KOPT-K1 (cell line): ENCODE data around the gene SPG7.
A peak's percentile ranks its signal among the peaks of the same experiment; 100 is the strongest.

Experiments
- H3K27ac ChIP-seq: fragments of 200-600 bp; sonication (generic); 2 replicates; pipeline ENCODE4 v1.5.1; 2016; ENCODE audit warnings: antibody characterized with exemption, mild to moderate bottlenecking, low read depth, low read length; ENCODE audit not compliant: poor library complexity, severe bottlenecking
- H3K36me3 ChIP-seq: fragments of 200-600 bp; sonication (generic); 2 replicates; pipeline ENCODE4 v1.5.1; 2017; ENCODE audit warnings: antibody characterized with exemption, mild to moderate bottlenecking, low read length, moderate library complexity; ENCODE audit not compliant: insufficient read depth
- H3K9me3 ChIP-seq: fragments of 200-600 bp; sonication (generic); 2 replicates; pipeline ENCODE4 v1.5.1; 2017; ENCODE audit warnings: antibody characterized with exemption, low read length, mild to moderate bottlenecking; ENCODE audit not compliant: insufficient read depth, poor library complexity, severe bottlenecking

Gene SPG7

DNA sequence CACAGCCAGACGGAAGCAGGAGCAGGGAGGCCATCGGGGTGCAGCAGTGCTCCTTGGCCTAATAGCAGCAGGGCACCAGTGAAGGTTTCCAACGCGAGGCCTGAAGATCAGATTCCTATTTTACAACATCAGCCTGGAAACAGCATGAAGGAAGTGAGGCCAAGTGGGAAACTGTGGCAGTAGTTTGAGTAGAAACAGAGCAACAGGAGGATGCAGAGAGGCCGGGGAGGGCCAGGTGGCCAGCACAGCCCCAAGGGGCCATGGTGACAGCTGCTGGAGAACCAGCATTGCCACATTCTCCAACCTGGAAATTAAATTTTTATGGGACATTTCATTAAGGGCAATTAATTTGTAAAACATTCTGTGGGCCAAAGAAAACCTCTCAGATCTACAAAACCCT lies 14.4 kb upstream of the SPG7 start:
- Histone ChIP-seq H3K27ac (no peak overlapping the region), H3K36me3 (peaks cover 3% of the 10 kb centered on the region; the same call in 1 of the 2 replicates), H3K9me3 (no peaks in the 10 kb centered on the region)

DNA sequence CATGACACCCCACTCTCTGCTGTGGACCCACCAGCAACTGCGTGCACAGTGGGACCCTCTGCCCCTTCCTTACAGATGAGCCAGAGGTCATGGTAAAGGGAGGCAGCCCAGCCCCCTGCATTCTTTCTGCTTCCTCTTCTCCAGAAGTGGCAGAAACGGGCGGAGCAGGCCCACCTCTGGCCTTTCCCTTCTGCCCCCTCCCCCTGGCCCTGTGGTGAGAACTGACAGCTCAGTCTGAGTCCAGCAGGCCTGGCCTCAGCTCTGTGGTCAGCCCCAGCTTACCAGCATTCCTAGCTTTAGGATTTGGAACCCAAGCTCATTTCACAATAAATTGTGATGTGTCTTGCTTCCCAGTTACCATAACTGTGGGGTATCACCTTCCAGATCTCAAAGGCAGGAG lies 13.1 kb upstream of the SPG7 start:
- Histone ChIP-seq H3K9me3 (no peaks in the 10 kb centered on the region), H3K27ac (no peak overlapping the region)

DNA sequence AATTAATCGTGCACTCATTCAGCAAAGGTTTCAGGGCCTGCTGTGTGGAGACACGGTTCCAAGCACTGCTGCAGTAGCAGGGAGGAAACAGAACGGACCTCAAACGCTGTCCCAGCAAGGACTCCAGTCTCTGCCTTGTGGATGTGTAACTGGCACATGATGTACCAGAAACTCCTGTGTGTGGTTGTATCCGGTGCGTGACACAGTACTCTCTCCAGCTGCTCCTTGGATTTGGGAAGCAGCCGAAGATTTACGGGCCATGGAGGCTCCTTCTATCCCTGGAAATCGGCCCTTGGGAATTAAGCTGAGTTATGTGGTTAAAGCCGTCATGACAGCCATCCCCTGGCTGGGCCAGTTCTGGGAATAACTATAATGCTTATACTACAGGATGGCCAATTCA lies 9.4 kb upstream of the SPG7 start:
- H3K27ac ChIP-seq: no peak overlapping the region
- H3K36me3 ChIP-seq: peaks cover 6% of the 10 kb centered on the region; the same call in 1 of the 2 replicates
- no peaks in the 10 kb centered on the region for H3K9me3 ChIP-seq

More for the DNA sequence above, 13.1 kb upstream of the SPG7 start:
- H3K36me3 ChIP-seq: peaks cover 6% of the 10 kb centered on the region; the same call in 1 of the 2 replicates

GRCh38 chr16:89499767-89500166 lies 8.4 kb upstream of the SPG7 start:
- H3K36me3 ChIP-seq: peaks cover 6% of the 10 kb centered on the region; the same call in 1 of the 2 replicates

DNA sequence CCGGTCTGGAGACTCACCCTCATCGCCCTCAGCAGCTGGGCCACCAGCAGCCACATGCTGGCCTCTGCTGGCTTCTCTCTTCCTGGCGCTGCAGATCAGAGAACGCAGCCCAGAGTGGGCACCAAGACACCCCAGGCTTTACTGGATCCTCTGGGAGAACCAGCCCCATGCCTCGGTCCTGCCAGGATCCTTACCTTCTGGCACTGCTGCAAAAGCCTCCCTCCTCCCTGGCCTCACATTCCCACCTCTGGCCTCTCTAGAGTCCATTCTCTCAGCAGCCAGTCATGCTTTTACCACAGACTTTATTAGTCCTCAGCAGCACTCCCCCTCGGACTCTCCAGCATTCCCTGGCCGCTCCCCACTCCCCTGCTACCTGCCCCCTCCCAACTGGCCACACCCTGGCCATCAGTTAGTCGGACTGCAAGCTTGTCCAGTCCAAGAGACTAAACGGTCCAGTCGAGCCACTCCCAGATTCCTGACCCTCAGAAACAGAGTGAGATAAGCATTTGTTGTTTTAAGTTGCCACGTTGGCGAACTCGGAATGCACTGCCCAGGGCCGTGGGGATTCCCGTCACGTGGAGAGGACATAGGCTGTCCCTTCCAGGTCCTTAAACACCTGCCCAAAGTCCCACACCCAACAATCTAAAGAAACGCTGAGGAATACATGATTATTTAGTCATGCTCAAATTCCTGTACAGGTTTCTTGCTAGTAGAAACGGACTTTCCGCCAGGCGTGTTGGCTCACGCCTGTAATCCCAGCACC lies 5.9 kb upstream of the SPG7 start:
- H3K9me3 ChIP-seq: no peaks in the 10 kb centered on the region
- no peak overlapping the region for H3K27ac ChIP-seq
- H3K36me3 ChIP-seq: peaks cover 6% of the 10 kb centered on the region; the same call in 1 of the 2 replicates

More at GRCh38 chr16:89499767-89500166, 8.4 kb upstream of the SPG7 start:
- no peaks in the 10 kb centered on the region for H3K9me3 ChIP-seq
- no peak overlapping the region for H3K27ac ChIP-seq

- H3K36me3 ChIP-seq: peaks cover under 1% of the 10 kb centered on the region; the same call in 1 of the 2 replicates
- no peak overlapping the region for H3K27ac ChIP-seq
- no peaks in the 10 kb centered on the region for H3K9me3 ChIP-seq
These were observed 4.1 kb upstream of the SPG7 start for GRCh38 chr16:89504091-89504490.

- no peaks in the 10 kb centered on the region for H3K9me3 ChIP-seq
- peaks cover 2% of the 10 kb centered on the region for H3K36me3 ChIP-seq
- H3K27ac ChIP-seq: peak overlapping the region; percentile 82
These were observed 2.7 kb upstream of the SPG7 start for GRCh38 chr16:89505204-89506112.

DNA sequence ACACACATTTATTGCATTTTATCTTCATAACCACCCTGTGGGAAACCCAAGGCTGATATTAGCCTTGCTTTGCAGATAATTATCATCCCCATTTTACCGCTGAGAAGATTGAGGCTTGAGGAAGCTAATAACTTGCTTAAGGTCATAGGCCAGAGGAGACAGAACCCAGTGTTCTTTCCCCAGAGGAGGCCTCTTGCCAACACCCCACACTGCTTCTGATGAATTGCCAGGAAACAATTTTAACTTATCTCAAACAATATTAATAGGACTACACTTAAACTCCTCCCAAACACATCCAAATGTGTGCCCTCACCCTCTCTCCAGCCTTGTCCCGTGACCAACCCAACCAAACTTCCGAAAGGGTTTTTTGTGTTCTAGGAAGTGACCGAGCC lies 2.1 kb upstream of the SPG7 start:
- H3K9me3 ChIP-seq: no peaks in the 10 kb centered on the region
- peak overlapping the region; percentile 82 for H3K27ac ChIP-seq
- H3K36me3 ChIP-seq: peaks cover 9% of the 10 kb centered on the region

DNA sequence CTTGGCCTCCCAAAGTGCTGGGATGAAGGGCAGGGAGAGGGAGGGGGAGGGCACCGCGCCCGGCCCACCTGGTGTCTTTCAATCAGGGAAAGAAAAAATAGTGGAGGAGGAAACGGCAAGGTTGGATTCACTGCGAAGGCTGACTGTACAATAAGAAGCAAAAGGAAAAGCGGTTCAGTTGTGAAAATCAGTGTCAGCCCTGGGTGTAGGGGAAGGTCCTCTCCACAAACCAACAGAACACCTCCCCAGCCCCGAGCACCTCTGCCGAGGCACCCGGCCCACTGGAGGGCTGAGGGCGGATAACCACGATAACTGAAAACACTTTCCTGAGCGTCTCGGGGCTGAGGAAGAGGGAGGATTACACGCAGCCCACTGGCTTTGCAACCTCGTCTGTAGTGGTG lies 1.4 kb upstream of the SPG7 start:
- H3K9me3 ChIP-seq: no peaks in the 10 kb centered on the region
- peak overlapping the region; percentile 82 for H3K27ac ChIP-seq
- H3K36me3 ChIP-seq: peaks cover 16% of the 10 kb centered on the region

DNA sequence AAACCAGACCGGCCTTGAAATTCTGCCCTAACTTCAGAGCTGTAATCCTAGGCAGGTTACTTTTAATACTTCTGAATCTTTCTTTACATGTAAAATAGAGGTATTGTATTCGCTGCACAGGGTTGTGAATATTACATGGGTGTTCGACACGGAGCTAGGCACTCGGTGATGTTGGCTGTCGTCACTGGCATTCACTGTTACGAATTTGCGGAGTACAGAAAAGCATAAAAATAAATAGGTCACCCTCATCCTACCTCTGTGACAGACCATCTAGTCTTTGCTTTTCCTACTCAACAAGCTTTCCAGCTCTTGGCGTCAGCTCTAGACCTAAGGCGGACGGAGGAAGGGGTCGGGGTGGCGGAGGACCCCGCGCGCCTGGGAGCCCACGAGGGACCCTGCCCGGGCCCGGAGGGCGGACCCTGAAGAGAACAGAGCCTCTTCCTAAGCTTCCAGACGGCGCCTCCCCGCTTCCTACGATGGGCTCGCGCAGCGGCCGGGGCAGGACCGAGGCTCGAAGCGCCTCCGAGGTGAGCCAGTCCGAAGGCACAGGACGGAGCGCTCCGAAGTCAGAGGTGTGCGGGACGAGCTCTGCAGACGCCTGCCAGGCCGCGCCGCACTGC lies 879 bp upstream of the SPG7 start:
- Histone ChIP-seq H3K9me3 (no peaks in the 10 kb centered on the region), H3K36me3 (peaks cover 21% of the 10 kb centered on the region), H3K27ac (peak overlapping the region; percentile 82)

DNA sequence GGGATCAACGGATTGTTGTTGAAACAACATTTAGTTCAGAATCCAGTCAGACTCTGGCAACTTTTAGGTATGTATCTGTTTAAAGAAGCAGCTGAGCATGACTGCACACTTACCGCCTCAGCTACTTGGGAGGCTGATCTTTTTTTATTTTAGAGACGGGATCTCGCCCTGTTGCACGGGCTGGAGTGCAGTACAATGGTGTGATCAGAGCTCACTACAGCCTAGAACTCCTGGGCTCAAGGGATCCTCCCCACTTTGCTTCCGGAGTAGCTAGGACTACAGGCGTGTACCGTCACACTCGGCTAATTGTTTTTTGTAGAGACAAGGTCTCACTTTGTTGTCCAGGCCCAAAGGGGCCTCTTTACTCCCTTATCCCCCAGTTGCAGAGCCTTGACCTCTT lies 2.3 kb downstream of the SPG7 start:
- H3K36me3 ChIP-seq: peaks cover 51% of the 10 kb centered on the region
- no peaks in the 10 kb centered on the region for H3K9me3 ChIP-seq
- no peak overlapping the region for H3K27ac ChIP-seq

- Histone ChIP-seq H3K9me3 (no peaks in the 10 kb centered on the region), H3K27ac (no peak overlapping the region), H3K36me3 (peaks cover 59% of the 10 kb centered on the region)
These were observed 3.2 kb downstream of the SPG7 start for GRCh38 chr16:89511374-89511773.

DNA sequence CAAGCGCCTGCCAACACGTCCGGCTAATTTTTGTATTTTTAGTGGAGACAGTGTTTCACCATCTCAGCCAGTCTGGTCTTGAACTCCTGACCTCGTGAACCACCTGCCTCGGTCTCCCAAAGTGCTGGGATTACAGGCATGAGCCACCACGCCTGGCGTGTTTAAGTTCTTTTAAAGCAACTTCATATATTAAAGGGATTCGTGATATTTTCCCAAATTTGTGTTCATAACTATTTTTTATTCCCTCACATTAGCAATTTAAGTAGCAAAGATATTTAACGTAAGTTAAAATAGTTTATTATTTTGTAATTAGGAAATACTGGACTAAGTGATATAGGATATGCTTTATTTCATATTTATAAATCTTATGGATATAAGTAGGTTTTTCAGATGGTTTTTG lies 4.2 kb downstream of the SPG7 start:
- Histone ChIP-seq H3K27ac (no peak overlapping the region), H3K9me3 (no peaks in the 10 kb centered on the region), H3K36me3 (peaks cover 70% of the 10 kb centered on the region)

DNA sequence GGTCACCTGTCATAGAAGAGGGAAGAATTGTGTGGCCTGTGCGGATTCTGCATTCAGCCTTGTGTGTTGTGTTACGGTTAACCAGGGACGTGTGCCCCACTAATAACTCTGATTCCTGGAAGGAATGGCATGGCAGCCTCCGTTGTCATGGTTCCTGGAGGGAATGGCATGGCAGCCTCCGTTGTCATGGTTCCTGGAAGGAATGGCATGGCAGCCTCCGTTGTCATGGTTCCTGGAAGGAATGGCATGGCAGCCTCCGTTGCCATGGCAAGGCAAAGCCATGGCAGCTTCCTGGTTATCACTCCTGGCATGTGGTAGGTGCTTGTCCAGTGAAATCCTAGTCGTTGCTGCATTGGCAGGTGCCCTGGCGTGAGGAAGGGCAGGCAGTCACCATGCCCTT lies 8.9 kb downstream of the SPG7 start:
- peaks cover 97% of the 10 kb centered on the region for H3K36me3 ChIP-seq
- no peaks in the 10 kb centered on the region for H3K9me3 ChIP-seq
- H3K27ac ChIP-seq: no peak overlapping the region

GRCh38 chr16:89519881-89520280 lies 11.7 kb downstream of the SPG7 start:
- H3K36me3 ChIP-seq: peaks cover 98% of the 10 kb centered on the region
- no peaks in the 10 kb centered on the region for H3K9me3 ChIP-seq

More at GRCh38 chr16:89519881-89520280, 11.7 kb downstream of the SPG7 start:
- no peak overlapping the region for H3K27ac ChIP-seq
